CD4-positive, CD25-positive, alpha-beta regulatory T cell (primary cell): ENCODE data around the gene USP17L5. TPM values are rescaled to one million over a fixed set of nuclear protein-coding genes. Genes with fewer than 3 reads are reported as not detected.
A peak's percentile ranks its signal among the peaks of the same experiment; 100 is the strongest.
"Not testable (repeated sequence)": the region's sequence is repeated elsewhere in the genome, so short reads cannot be mapped to it uniquely, and the experiment has no call there.

Source experiments
- ATAC-seq, 2 donors: fragments of 150-1000 bp; cut with Tn5 transposase; one replicate each; pipeline ENCODE4 v1.10.0; 2021; ENCODE audit warnings: low read depth in 2 of 2, moderate number of reproducible peaks in 2 of 2, moderate library complexity in 1 of 2
- DNase-seq, 3 donors: peaks; one replicate each; pipeline versions ENCODE4 v3.0.0 to v3.0.0-alpha.2; 2012 to 2022; ENCODE audit warnings: mixed read lengths in 1 of 3
- H3K27ac ChIP-seq: one replicate; pipeline ENCODE4 v1.7.0; 2013; ENCODE audit warnings: mild to moderate bottlenecking, low read length; ENCODE audit not compliant: insufficient read depth, poor library complexity, severe bottlenecking
- H3K27me3 ChIP-seq: one replicate; pipeline ENCODE4 v1.7.0; 2013; ENCODE audit warnings: low read length; ENCODE audit not compliant: control insufficient read depth, insufficient read depth
- H3K36me3 ChIP-seq: one replicate; pipeline ENCODE4 v1.7.0; 2013; ENCODE audit warnings: mild to moderate bottlenecking, low read length, moderate library complexity; ENCODE audit not compliant: control insufficient read depth, insufficient read depth
- H3K4me1 ChIP-seq: 2 replicates; pipeline ENCODE4 v1.7.0; 2013; ENCODE audit warnings: mild to moderate bottlenecking, low read length; ENCODE audit not compliant: insufficient read depth, control insufficient read depth, poor library complexity, severe bottlenecking
- H3K4me3 ChIP-seq: one replicate; pipeline ENCODE4 v1.7.0; 2013; ENCODE audit warnings: low read depth, mild to moderate bottlenecking, low read length, moderate library complexity
- H3K9me3 ChIP-seq, 2 experiments: 1 replicate in 1 of 2; 2 replicates in 1 of 2; pipeline ENCODE4 v1.7.0; 2013; ENCODE audit warnings: low read length in 2 of 2, mild to moderate bottlenecking in 1 of 2, moderate library complexity in 1 of 2; ENCODE audit not compliant: control insufficient read depth in 2 of 2
- H3K27ac Mint-ChIP-seq, 3 donors: one replicate each; pipeline ENCODE4 v1.8.0; 2020 to 2022; ENCODE audit warnings: mild to moderate bottlenecking in 3 of 3, mixed read lengths in 3 of 3, moderate library complexity in 2 of 3
- H3K27me3 Mint-ChIP-seq: one replicate; pipeline ENCODE4 v1.8.0; 2022; ENCODE audit warnings: mild to moderate bottlenecking, mixed read lengths
- H3K36me3 Mint-ChIP-seq: one replicate; pipeline ENCODE4 v1.8.0; 2020; ENCODE audit warnings: mixed read lengths
- H3K4me1 Mint-ChIP-seq, 4 donors: one replicate each; pipeline ENCODE4 v1.8.0; 2020 to 2022; ENCODE audit warnings: mixed read lengths in 4 of 4, mild to moderate bottlenecking in 1 of 4
- H3K4me3 Mint-ChIP-seq, 4 donors: one replicate each; pipeline ENCODE4 v1.8.0; 2020 to 2022; ENCODE audit warnings: mild to moderate bottlenecking in 4 of 4, mixed read lengths in 4 of 4, moderate library complexity in 3 of 4
- H3K9me3 Mint-ChIP-seq, 7 donors: one replicate each; pipeline ENCODE4 v1.8.0; 2020 to 2022; ENCODE audit warnings: mixed read lengths in 7 of 7, mild to moderate bottlenecking in 3 of 7, moderate library complexity in 2 of 7
- polyA plus RNA-seq, 4 donors: library from polyadenylated mRNA; unstranded; fragments of 300-500 nt; fragmentation: Illumina TruSeq; gene quantifications; one replicate each; pipeline ENCODE4 v1.2.3, GENCODE V29; 2021
- total RNA-seq: library from RNA; stranded (reverse); gene quantifications from one replicate; pipeline ENCODE4 v1.2.3, GENCODE V29; 2022

The USP17L5 gene
- total and polyA plus RNA-seq, 5 donors from 2014 or later: not detected

- H3K36me3 Mint-ChIP-seq, H3K9me3 ChIP-seq, H3K4me1 Mint-ChIP-seq, H3K27me3 Mint-ChIP-seq, ATAC-seq, H3K4me1 ChIP-seq, H3K27ac ChIP-seq, H3K4me3 Mint-ChIP-seq, H3K27ac Mint-ChIP-seq, H3K4me3 ChIP-seq, H3K36me3 ChIP-seq, H3K27me3 ChIP-seq, H3K9me3 Mint-ChIP-seq, DNase-seq: not testable (repeated sequence)
Observed at GRCh38 chr4:9353338-9353737, 14.1 kb downstream of the USP17L5 start, which contains the start of gene USP17L29. USP17L29 (plus strand) TSS chr4:9353638; CDS start chr4:9353638, 0 bp downstream.

DNA sequence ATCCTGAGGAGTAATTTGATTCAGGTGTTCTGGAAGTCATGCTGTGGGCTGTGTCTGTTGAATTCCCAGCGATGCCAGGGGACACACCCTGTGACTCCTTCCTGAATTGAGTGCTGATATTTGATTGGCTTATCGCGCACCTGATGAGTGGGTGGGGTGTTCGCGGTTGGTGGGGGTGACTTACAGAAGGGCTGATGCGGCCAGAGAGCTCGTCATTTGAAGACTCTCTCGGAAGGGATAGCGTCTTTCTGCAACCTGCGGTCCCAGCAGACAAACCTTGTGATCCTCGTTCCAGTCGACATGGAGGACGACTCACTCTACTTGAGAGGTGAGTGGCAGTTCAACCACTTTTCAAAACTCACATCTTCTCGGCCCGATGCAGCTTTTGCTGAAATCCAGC is 23.6 kb downstream of the USP17L5 start, which contains the start of gene USP17L30:
TSS of gene USP17L30 (plus strand) at position 301 of the 400 bp plus-strand sequence. CDS start at position 301, 0 bp downstream.
- not testable (repeated sequence) for H3K4me3 Mint-ChIP-seq

GRCh38 chr4:9379881-9380280 is 40.7 kb downstream of the USP17L5 start:
- not testable (repeated sequence) for H3K4me1 ChIP-seq, H3K4me1 Mint-ChIP-seq, H3K27me3 ChIP-seq, H3K36me3 Mint-ChIP-seq, H3K4me3 Mint-ChIP-seq, H3K4me3 ChIP-seq, H3K9me3 ChIP-seq, H3K36me3 ChIP-seq, ATAC-seq, DNase-seq, H3K9me3 Mint-ChIP-seq, H3K27ac ChIP-seq, H3K27ac Mint-ChIP-seq, H3K27me3 Mint-ChIP-seq

More for the DNA sequence above, 23.6 kb downstream of the USP17L5 start, which contains the start of gene USP17L30:
- H3K4me1 ChIP-seq, H3K36me3 ChIP-seq, H3K27ac Mint-ChIP-seq, ATAC-seq, H3K9me3 Mint-ChIP-seq, H3K4me1 Mint-ChIP-seq, H3K4me3 ChIP-seq, DNase-seq, H3K27me3 Mint-ChIP-seq, H3K36me3 Mint-ChIP-seq, H3K27ac ChIP-seq, H3K27me3 ChIP-seq, H3K9me3 ChIP-seq: not testable (repeated sequence)

DNA sequence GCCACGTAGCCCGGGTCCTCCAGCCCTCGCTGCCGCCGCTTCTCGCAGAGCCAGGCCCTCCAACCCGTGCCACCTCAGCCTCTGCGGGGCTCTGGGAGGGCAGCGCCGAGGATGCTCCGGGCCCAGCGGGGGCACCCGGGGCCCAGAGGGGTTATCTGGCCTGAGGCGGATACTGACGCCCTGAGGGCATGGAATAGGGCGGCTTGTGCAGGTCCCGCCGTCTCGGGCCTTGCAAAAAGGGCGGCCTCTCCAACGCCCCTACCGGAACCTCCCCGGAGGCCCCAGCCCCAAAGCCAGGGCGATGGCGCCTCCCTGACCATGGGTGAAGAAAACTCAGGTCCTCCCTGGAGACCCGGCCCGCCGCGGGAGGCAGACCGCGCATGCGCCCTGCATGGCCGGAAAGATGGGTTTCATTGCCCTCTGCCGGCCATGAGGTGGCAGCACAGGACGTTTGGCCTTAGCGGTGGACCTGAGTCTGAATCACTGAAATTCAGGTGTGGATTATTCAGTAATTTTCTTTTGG is 41.9 kb downstream of the USP17L5 start:
- peak overlapping the region in 3 of 4 donors; percentile 15 to 54 (median 22) for H3K4me3 Mint-ChIP-seq
- ATAC-seq, H3K4me1 ChIP-seq, H3K27me3 Mint-ChIP-seq, H3K27ac ChIP-seq, H3K36me3 Mint-ChIP-seq, H3K27ac Mint-ChIP-seq, H3K27me3 ChIP-seq, H3K9me3 Mint-ChIP-seq, H3K36me3 ChIP-seq, H3K9me3 ChIP-seq, H3K4me3 ChIP-seq, H3K4me1 Mint-ChIP-seq: not testable (repeated sequence)
- DNase-seq: peak; percentile 7 to 50 (median 41)

DNA sequence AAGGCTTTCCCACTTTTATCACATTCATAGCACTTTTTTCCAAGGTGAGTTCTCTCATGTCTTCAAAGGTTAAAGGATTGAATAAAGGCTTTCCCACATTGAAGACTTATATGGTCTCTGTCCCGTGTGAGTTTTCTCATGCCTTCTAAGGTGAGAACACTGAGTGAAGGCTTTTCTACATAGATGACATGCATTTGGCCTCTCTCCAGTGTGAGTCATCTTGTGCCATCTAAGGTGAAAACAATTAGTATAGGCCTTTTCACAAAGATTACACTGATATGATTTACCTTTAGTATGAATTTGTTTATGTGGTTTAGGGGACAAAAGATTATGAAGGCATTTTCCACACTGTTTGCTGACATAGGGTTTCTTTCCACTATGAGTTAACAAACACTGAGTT is 44.9 kb downstream of the USP17L5 start:
- H3K9me3 Mint-ChIP-seq: no peaks in the 10 kb centered on the region
- no peak for ATAC-seq

DNA sequence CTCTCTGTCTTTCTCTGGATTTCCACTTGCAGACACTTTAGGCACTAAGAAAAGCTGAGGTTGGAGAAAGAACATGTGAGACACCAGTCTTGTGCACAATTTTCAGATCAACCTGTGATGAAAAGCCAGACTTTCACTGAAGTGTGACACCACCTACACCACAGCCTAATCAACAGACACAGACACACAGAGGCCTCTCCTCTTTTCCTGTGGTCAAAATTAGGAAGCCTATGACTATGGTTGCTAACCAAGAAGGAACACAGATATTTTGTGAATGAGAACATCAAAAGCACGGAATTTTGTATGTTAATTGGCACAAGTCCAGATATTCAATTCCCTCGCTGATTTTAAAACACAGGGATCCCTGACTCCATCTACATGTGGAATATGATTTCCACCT is 49.8 kb downstream of the USP17L5 start:
- H3K36me3 Mint-ChIP-seq, H3K4me1 ChIP-seq, H3K27ac ChIP-seq, H3K27me3 Mint-ChIP-seq, H3K9me3 ChIP-seq, H3K4me3 Mint-ChIP-seq, H3K27ac Mint-ChIP-seq, H3K4me1 Mint-ChIP-seq, ATAC-seq, H3K27me3 ChIP-seq, DNase-seq, H3K36me3 ChIP-seq, H3K9me3 Mint-ChIP-seq, H3K4me3 ChIP-seq: not testable (repeated sequence)

More for the DNA sequence above, 44.9 kb downstream of the USP17L5 start:
- Histone ChIP-seq H3K27ac (no peak overlapping the region), H3K4me1 (no peaks in the 10 kb centered on the region), H3K36me3 (no peaks in the 10 kb centered on the region), H3K4me3 (no peak overlapping the region), H3K9me3 (no peaks in the 10 kb centered on the region), H3K27me3 (no peaks in the 10 kb centered on the region)
- Mint-ChIP-seq H3K27me3 (no peaks in the 10 kb centered on the region), H3K27ac (no peak overlapping the region), H3K36me3 (no peaks in the 10 kb centered on the region), H3K4me1 (no peaks in the 10 kb centered on the region), H3K4me3 (no peak overlapping the region)
- DNase-seq: no peak

Other genes starting within 250 kb of the USP17L5 start
- gene FAM90A26, start 169.0 kb upstream of the USP17L5 start, total RNA-seq: not detected
- not detected for gene FAM90A26, start 169.0 kb upstream of the USP17L5 start, polyA plus RNA-seq
- not detected for gene USP17L10, start 128.7 kb upstream of the USP17L5 start, total RNA-seq
- gene USP17L10, start 128.7 kb upstream of the USP17L5 start, polyA plus RNA-seq: not detected
- not detected for gene USP17L11, start 124.0 kb upstream of the USP17L5 start, total RNA-seq
- gene USP17L11, start 124.0 kb upstream of the USP17L5 start, polyA plus RNA-seq: not detected
- gene USP17L12, start 119.3 kb upstream of the USP17L5 start, total RNA-seq: not detected
- not detected for gene USP17L12, start 119.3 kb upstream of the USP17L5 start, polyA plus RNA-seq
- not detected for gene USP17L13, start 114.5 kb upstream of the USP17L5 start, total RNA-seq
- gene USP17L13, start 114.5 kb upstream of the USP17L5 start, polyA plus RNA-seq: not detected
- gene USP17L15, start 105.0 kb upstream of the USP17L5 start, total RNA-seq: not detected
- not detected for gene USP17L15, start 105.0 kb upstream of the USP17L5 start, polyA plus RNA-seq
- not detected for gene USP17L17, start 95.5 kb upstream of the USP17L5 start, total RNA-seq
- not detected for gene USP17L17, start 95.5 kb upstream of the USP17L5 start, polyA plus RNA-seq
- not detected for gene USP17L18, start 90.8 kb upstream of the USP17L5 start, total RNA-seq
- not detected for gene USP17L18, start 90.8 kb upstream of the USP17L5 start, polyA plus RNA-seq
- not detected for gene USP17L19, start 86.0 kb upstream of the USP17L5 start, total RNA-seq
- gene USP17L19, start 86.0 kb upstream of the USP17L5 start, polyA plus RNA-seq: not detected
- gene USP17L20, start 81.3 kb upstream of the USP17L5 start, total RNA-seq: not detected
- gene USP17L20, start 81.3 kb upstream of the USP17L5 start, polyA plus RNA-seq: not detected
- gene USP17L21, start 76.5 kb upstream of the USP17L5 start, total RNA-seq: not detected
- not detected for gene USP17L21, start 76.5 kb upstream of the USP17L5 start, polyA plus RNA-seq
- gene USP17L22, start 71.8 kb upstream of the USP17L5 start, total RNA-seq: not detected
- gene USP17L22, start 71.8 kb upstream of the USP17L5 start, polyA plus RNA-seq: not detected
- not detected for gene USP17L24, start 14.2 kb upstream of the USP17L5 start, total RNA-seq
- gene USP17L24, start 14.2 kb upstream of the USP17L5 start, polyA plus RNA-seq: not detected
- gene USP17L25, start 9.5 kb upstream of the USP17L5 start, total RNA-seq: not detected
- not detected for gene USP17L25, start 9.5 kb upstream of the USP17L5 start, polyA plus RNA-seq
- not detected for gene USP17L26, start 4.7 kb upstream of the USP17L5 start, total RNA-seq
- gene USP17L26, start 4.7 kb upstream of the USP17L5 start, polyA plus RNA-seq: not detected
- not detected for gene USP17L27, start 4.7 kb downstream of the USP17L5 start, total RNA-seq
- not detected for gene USP17L27, start 4.7 kb downstream of the USP17L5 start, polyA plus RNA-seq
- not detected for gene USP17L28, start 9.5 kb downstream of the USP17L5 start, total RNA-seq
- gene USP17L28, start 9.5 kb downstream of the USP17L5 start, polyA plus RNA-seq: not detected
- gene USP17L29, start 14.2 kb downstream of the USP17L5 start, total RNA-seq: not detected
- gene USP17L29, start 14.2 kb downstream of the USP17L5 start, polyA plus RNA-seq: not detected
- gene USP17L30, start 23.7 kb downstream of the USP17L5 start, total RNA-seq: not detected
- gene USP17L30, start 23.7 kb downstream of the USP17L5 start, polyA plus RNA-seq: not detected
- not detected for gene DEFB131A, start 105.0 kb downstream of the USP17L5 start, total RNA-seq
- gene DEFB131A, start 105.0 kb downstream of the USP17L5 start, polyA plus RNA-seq: not detected